HCT116 (cell line): Measurements from ENCODE around the gene ROGDI. TPM values are rescaled to one million over a fixed set of nuclear protein-coding genes. Genes with fewer than 3 reads are reported as not detected.

ENCODE experiments used
- ATAC-seq: fragments of 200-7000 bp; cut with Tn5 transposase; 2 replicates; pipeline ENCODE4 v1.9.1; 2020; ENCODE audit warnings: mild to moderate bottlenecking, moderate library complexity
- BruUV-seq: library from RNA; stranded (reverse); fragments of 400-500 nt; replicated peaks from 2 replicates; lab custom pipeline; 2021; lab: Mats Ljungman, UMichigan
- CTCF ChIA-PET: fragments of 300-600 bp; sonication (Branson Sonifier 250); formaldehyde crosslinking; loops from one replicate; lab custom pipeline; 2021; ENCODE audit warnings: antibody characterized with exemption; lab: Charles Lee
- POLR2A ChIA-PET: fragments of 300-600, 350-600 bp; sonication (Branson Sonifier 250); formaldehyde crosslinking; loops from one replicate; lab custom pipeline; 2021; ENCODE audit warnings: antibody characterized with exemption; lab: Charles Lee
- RAD21 ChIA-PET, 2 experiments: fragments of 300-600 bp; sonication (Branson Sonifier 250); formaldehyde crosslinking; loops; one replicate each; lab custom pipeline; 2023; ENCODE audit warnings: low total read pairs in 2 of 2; ENCODE audit not compliant: uncharacterized antibody in 2 of 2, unreplicated experiment in 2 of 2, low non-redundant PET in 1 of 2; lab: Charles Lee
- DNase-seq: peaks from one replicate; pipeline ENCODE4 v3.0.0-alpha.2; 2010; ENCODE audit warnings: low read depth, low spot score
- H2AFZ ChIP-seq: fragments of 200-600 bp; shearing (Covaris generic), sonication (generic); 2 replicates; pipeline ENCODE4 v1.6.1; 2017; ENCODE audit warnings: low read depth, mixed run types, mixed read lengths, antibody characterized with exemption, low read length; ENCODE audit not compliant: poor library complexity, severe bottlenecking
- H3K27ac ChIP-seq: 2 replicates; pipeline ENCODE4 v1.5.1; 2012; ENCODE audit warnings: low read depth, low read length
- H3K27me3 ChIP-seq: fragments of 200-600 bp; sonication (generic); 2 replicates; pipeline ENCODE4 v1.6.1; 2016; ENCODE audit warnings: mixed run types, low read length, mixed read lengths; ENCODE audit not compliant: insufficient read depth
- H3K36me3 ChIP-seq, 2 experiments: fragments of 200-500 bp in 1 of 2; fragments of 200-600 bp in 1 of 2; sonication (Bioruptor generic) in 1 of 2; sonication (generic) in 1 of 2; 2 replicates each; pipeline versions ENCODE4 v1.5.1 to v1.6.1; 2014 to 2016; ENCODE audit warnings: low read length in 2 of 2, inconsistent platforms in 1 of 2, mixed read lengths in 1 of 2, mixed run types in 1 of 2; ENCODE audit not compliant: insufficient read depth in 2 of 2, control insufficient read depth in 1 of 2
- H3K4me1 ChIP-seq, 2 experiments: fragments of 200-600 bp in 1 of 2; sonication (generic) in 1 of 2; 2 replicates each; pipeline versions ENCODE4 v1.5.1 to v1.6.1; 2012 to 2017; ENCODE audit warnings: low read length in 2 of 2, inconsistent platforms in 1 of 2, mild to moderate bottlenecking in 1 of 2, mixed read lengths in 1 of 2, mixed run types in 1 of 2, moderate library complexity in 1 of 2; ENCODE audit not compliant: insufficient read depth in 2 of 2, control insufficient read depth in 1 of 2
- H3K4me2 ChIP-seq: fragments of 200-600 bp; sonication (generic); 2 replicates; pipeline ENCODE4 v1.6.1; 2017; ENCODE audit warnings: mixed run types, low read length, mixed read lengths
- H3K4me3 ChIP-seq, 2 experiments: fragments of 200-600 bp in 1 of 2; sonication (generic) in 1 of 2; replicated peaks in 1 of 2; 2 replicates each; pipeline ENCODE4 v1.5.1; 2011 to 2016; ENCODE audit warnings: low read length in 2 of 2, control low read depth in 1 of 2, low read depth in 1 of 2, mild to moderate bottlenecking in 1 of 2, mixed read lengths in 1 of 2, mixed run types in 1 of 2
- H3K79me2 ChIP-seq: fragments of 200-600 bp; sonication (generic); 2 replicates; pipeline ENCODE4 v1.6.1; 2017; ENCODE audit warnings: mild to moderate bottlenecking, mixed run types, low read length, moderate library complexity, mixed read lengths; ENCODE audit not compliant: insufficient read depth
- H3K9ac ChIP-seq: fragments of 200-600 bp; sonication (generic); 2 replicates; pipeline ENCODE4 v1.6.1; 2016; ENCODE audit warnings: low read length, mixed read lengths
- H3K9me2 ChIP-seq: fragments of 200-600 bp; sonication (generic), shearing (Covaris generic); 2 replicates; pipeline ENCODE4 v1.6.1; 2017; ENCODE audit warnings: mixed run types, mild to moderate bottlenecking, moderate library complexity; ENCODE audit not compliant: insufficient read depth
- H3K9me3 ChIP-seq, 2 experiments: fragments of 200-500 bp in 1 of 2; fragments of 200-600 bp in 1 of 2; sonication (Bioruptor generic) in 1 of 2; sonication (generic) in 1 of 2; 2 replicates each; pipeline ENCODE4 v1.6.1; 2014 to 2017; ENCODE audit warnings: low read length in 2 of 2, mixed read lengths in 2 of 2, inconsistent platforms in 1 of 2, low read depth in 1 of 2, mild to moderate bottlenecking in 1 of 2, mixed run types in 1 of 2, moderate library complexity in 1 of 2; ENCODE audit not compliant: control insufficient read depth in 1 of 2, insufficient read depth in 1 of 2
- H4K20me1 ChIP-seq: fragments of 200-600 bp; sonication (generic), shearing (Covaris generic); 2 replicates; pipeline ENCODE4 v1.6.1; 2017; ENCODE audit warnings: mixed run types, mild to moderate bottlenecking, moderate library complexity; ENCODE audit not compliant: insufficient read depth
- CBX3 ChIP-seq: IDR thresholded peaks from 2 replicates; pipeline ENCODE4 v1.6.1; 2012; ENCODE audit warnings: low read depth
- CEBPB ChIP-seq: IDR thresholded peaks from 2 replicates; pipeline ENCODE4 v1.6.1; 2012; ENCODE audit warnings: low read depth
- CTCF ChIP-seq, 3 experiments: fragments of 200-600 bp in 1 of 3; sonication (generic) in 1 of 3; IDR thresholded peaks in 2 of 3; conservative IDR thresholded peaks in 1 of 3; 2 replicates each; pipeline ENCODE4 v1.5.1; 2012 to 2017; ENCODE audit warnings: low read depth in 2 of 3, low read length in 2 of 3, antibody characterized with exemption in 1 of 3, borderline replicate concordance in 1 of 3, control low read depth in 1 of 3, mild to moderate bottlenecking in 1 of 3, mixed read lengths in 1 of 3, mixed run types in 1 of 3, moderate library complexity in 1 of 3; ENCODE audit not compliant: insufficient read depth in 1 of 3
- EGR1 ChIP-seq: IDR thresholded peaks from 2 replicates; pipeline ENCODE4 v1.6.1; 2012; ENCODE audit warnings: low read depth
- ELF1 ChIP-seq: IDR thresholded peaks from 2 replicates; pipeline ENCODE4 v1.6.1; 2012; ENCODE audit warnings: low read depth, borderline replicate concordance
- EZH2 ChIP-seq: fragments of 200-600 bp; sonication (generic); IDR thresholded peaks from 2 replicates; pipeline ENCODE4 v1.6.1; 2017; ENCODE audit warnings: antibody characterized with exemption, mixed run types
- EZH2phosphoT487 ChIP-seq: fragments of 200-600 bp; IDR thresholded peaks from 2 replicates; pipeline ENCODE4 v1.6.1; 2018; ENCODE audit warnings: antibody characterized with exemption, borderline replicate concordance
- FOSL1 ChIP-seq: IDR thresholded peaks from 2 replicates; pipeline ENCODE4 v1.6.1; 2012; ENCODE audit warnings: low read depth
- JUND ChIP-seq: IDR thresholded peaks from 2 replicates; pipeline ENCODE4 v1.6.1; 2012
- POLR2A ChIP-seq: IDR thresholded peaks from 2 replicates; pipeline ENCODE4 v1.7.0; 2011; ENCODE audit warnings: borderline replicate concordance; ENCODE audit not compliant: insufficient read depth, insufficient read length; ENCODE audit errors: extremely low read depth
- POLR2AphosphoS5 ChIP-seq: IDR thresholded peaks from 2 replicates; pipeline ENCODE4 v1.6.1; 2011; ENCODE audit warnings: mild to moderate bottlenecking, low read depth, low read length, moderate library complexity
- SIN3A ChIP-seq: IDR thresholded peaks from 2 replicates; pipeline ENCODE4 v1.6.1; 2012; ENCODE audit warnings: low read depth
- SP1 ChIP-seq: IDR thresholded peaks from 2 replicates; pipeline ENCODE4 v1.6.1; 2012; ENCODE audit warnings: low read depth
- SRF ChIP-seq: IDR thresholded peaks from 2 replicates; pipeline ENCODE4 v1.6.1; 2012; ENCODE audit warnings: low read depth
- TCF7L2 ChIP-seq: IDR thresholded peaks from 2 replicates; pipeline ENCODE4 v1.7.0; 2011; ENCODE audit warnings: borderline replicate concordance, inconsistent platforms; ENCODE audit not compliant: insufficient read depth, insufficient read length; ENCODE audit errors: extremely low read depth
- YY1 ChIP-seq: IDR thresholded peaks from 2 replicates; pipeline ENCODE4 v1.6.1; 2011; ENCODE audit warnings: low read length, low read depth, moderate library complexity, mild to moderate bottlenecking; ENCODE audit not compliant: insufficient replicate concordance; ENCODE audit errors: extremely low read depth
- ZFX ChIP-seq: fragments of 450-650 bp; IDR thresholded peaks from 2 replicates; pipeline ENCODE4 v1.6.1; 2017
- ZNF274 ChIP-seq: fragments of 200-500 bp; sonication (Bioruptor generic); IDR thresholded peaks from 2 replicates; pipeline ENCODE4 v1.6.1; 2014; ENCODE audit warnings: mild to moderate bottlenecking, low read depth, low read length, inconsistent platforms
- intact Hi-C: fragments of 100-400 bp; cut with micrococcal nuclease; formaldehyde crosslinking; loops from 2 replicates; pipeline ENCODE4 v1.10.0; 2022
- total RNA-seq: library from RNA; stranded (reverse); gene quantifications from one replicate; pipeline ENCODE4 v1.2.1, GENCODE V29; 2021; ENCODE audit not compliant: unreplicated experiment
- TF ChIP-seq, protein P1 (sequence below): IDR thresholded peaks from 2 replicates; pipeline ENCODE4 v1.6.1; 2012
- TF ChIP-seq, protein P2 (sequence below): IDR thresholded peaks from 2 replicates; pipeline ENCODE4 v1.6.1; 2012; ENCODE audit warnings: low read depth

The ROGDI gene
- total RNA-seq, 1 experiment from 2014 or later = 20.1 TPM

- ATAC-seq (no peak), DNase-seq (no peak)
- H3K9ac ChIP-seq = no peak overlapping the region
- no peak overlapping the region for H3K27ac ChIP-seq
- no peaks in the 10 kb centered on the region for H3K9me2 ChIP-seq
- no peak overlapping the region for H2AFZ ChIP-seq
- H3K4me1 ChIP-seq = no peaks in the 10 kb centered on the region
- H4K20me1 ChIP-seq = no peaks in the 10 kb centered on the region
- ChIA-PET CTCF (no interaction called here), POLR2A (no interaction called here), RAD21 (no interaction called here)
- intact Hi-C loops = no loop called here
- H3K36me3 ChIP-seq = peaks cover 57 to 59% of the 10 kb centered on the region in 2 experiments
- no TSS peak for BruUV-seq
- no peak overlapping the region for H3K4me2 ChIP-seq
- H3K27me3 ChIP-seq = no peaks in the 10 kb centered on the region
- H3K79me2 ChIP-seq = peaks cover 19% of the 10 kb centered on the region
- no peaks in the 10 kb centered on the region for H3K9me3 ChIP-seq
- TF ChIP-seq, protein P1, sequence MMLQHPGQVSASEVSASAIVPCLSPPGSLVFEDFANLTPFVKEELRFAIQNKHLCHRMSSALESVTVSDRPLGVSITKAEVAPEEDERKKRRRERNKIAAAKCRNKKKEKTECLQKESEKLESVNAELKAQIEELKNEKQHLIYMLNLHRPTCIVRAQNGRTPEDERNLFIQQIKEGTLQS = no peak
- TF ChIP-seq SRF = no peak
- no peak for TF ChIP-seq POLR2A
- TF ChIP-seq ZNF274 = no peak
- no peak for TF ChIP-seq JUND
- TF ChIP-seq CTCF (IDR thresholded peaks at IDR 0.05 in 2 of 3, conservative IDR thresholded peaks at IDR 0.05 in 1 of 3; ENCODE audit: borderline replicate concordance in 1 of 3, insufficient read depth in 1 of 3, low read depth in 2 of 3, low read length in 2 of 3) = no peak
- TF ChIP-seq EZH2phosphoT487 = no peak
- no peak for TF ChIP-seq ELF1
- TF ChIP-seq SP1 = no peak
- no peak for TF ChIP-seq ZFX
- no peak for TF ChIP-seq CEBPB
- no peak for TF ChIP-seq YY1
- TF ChIP-seq FOSL1 = no peak
- TF ChIP-seq, protein P2, sequence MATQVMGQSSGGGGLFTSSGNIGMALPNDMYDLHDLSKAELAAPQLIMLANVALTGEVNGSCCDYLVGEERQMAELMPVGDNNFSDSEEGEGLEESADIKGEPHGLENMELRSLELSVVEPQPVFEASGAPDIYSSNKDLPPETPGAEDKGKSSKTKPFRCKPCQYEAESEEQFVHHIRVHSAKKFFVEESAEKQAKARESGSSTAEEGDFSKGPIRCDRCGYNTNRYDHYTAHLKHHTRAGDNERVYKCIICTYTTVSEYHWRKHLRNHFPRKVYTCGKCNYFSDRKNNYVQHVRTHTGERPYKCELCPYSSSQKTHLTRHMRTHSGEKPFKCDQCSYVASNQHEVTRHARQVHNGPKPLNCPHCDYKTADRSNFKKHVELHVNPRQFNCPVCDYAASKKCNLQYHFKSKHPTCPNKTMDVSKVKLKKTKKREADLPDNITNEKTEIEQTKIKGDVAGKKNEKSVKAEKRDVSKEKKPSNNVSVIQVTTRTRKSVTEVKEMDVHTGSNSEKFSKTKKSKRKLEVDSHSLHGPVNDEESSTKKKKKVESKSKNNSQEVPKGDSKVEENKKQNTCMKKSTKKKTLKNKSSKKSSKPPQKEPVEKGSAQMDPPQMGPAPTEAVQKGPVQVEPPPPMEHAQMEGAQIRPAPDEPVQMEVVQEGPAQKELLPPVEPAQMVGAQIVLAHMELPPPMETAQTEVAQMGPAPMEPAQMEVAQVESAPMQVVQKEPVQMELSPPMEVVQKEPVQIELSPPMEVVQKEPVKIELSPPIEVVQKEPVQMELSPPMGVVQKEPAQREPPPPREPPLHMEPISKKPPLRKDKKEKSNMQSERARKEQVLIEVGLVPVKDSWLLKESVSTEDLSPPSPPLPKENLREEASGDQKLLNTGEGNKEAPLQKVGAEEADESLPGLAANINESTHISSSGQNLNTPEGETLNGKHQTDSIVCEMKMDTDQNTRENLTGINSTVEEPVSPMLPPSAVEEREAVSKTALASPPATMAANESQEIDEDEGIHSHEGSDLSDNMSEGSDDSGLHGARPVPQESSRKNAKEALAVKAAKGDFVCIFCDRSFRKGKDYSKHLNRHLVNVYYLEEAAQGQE = no peak
- no peak for TF ChIP-seq CBX3
- no peak for TF ChIP-seq POLR2AphosphoS5
- TF ChIP-seq SIN3A = no peak
- TF ChIP-seq TCF7L2 = no peak
- TF ChIP-seq EZH2 = no peak
- TF ChIP-seq EGR1 = no peak
- no peak overlapping the region for H3K4me3 ChIP-seq
Measured at GRCh38 chr16:4831616-4832015, 29.2 kb upstream of the ROGDI start.
